Measurements from ENCODE around the gene TRPM1.

Gene TRPM1

GRCh38 chr15:31046759-31047359 lies 54.7 kb downstream of the TRPM1 start:
- DNase-seq = no peak

DNA sequence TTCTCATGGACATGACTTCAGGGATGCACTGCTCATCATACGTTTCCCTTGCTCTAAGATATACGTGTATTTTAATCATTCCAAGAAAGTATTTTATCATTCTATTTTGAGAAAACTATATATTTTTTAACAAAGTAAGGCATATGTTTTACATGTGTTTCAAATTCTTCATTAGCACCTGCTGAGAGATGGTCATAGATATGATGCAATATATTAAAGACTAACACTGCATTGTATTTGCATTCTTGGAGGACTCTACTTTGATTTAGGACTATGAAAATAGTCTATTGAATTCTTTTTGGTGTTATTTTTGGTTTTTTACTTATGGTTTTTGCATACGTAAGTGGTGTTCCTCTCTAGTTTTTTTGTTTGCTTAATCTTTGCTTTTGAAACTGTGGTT lies 55.9 kb downstream of the TRPM1 start:
- no peak for DNase-seq

DNA sequence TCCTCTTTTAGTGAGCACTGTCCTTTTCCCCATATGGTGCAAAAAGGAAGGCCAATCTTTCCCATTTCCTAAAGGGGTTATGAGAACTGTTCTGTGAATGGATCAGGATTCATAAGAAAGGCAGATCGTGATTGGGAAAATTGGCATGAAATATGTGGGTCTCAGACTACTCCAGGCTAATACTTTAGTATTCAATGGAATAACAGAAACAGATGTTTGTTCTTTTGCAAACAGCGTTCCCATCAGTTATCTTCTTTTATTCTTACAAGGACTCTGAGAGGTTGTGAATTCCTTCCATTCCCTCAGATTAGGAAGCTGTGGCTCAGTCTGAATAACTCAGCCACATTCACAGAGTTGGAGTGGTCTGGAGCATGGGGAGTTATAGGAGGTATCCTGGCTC lies 58.8 kb downstream of the TRPM1 start:
- no peak for DNase-seq

- no peak for DNase-seq
Measured at GRCh38 chr15:31041610-31042009, 59.9 kb downstream of the TRPM1 start.

DNA sequence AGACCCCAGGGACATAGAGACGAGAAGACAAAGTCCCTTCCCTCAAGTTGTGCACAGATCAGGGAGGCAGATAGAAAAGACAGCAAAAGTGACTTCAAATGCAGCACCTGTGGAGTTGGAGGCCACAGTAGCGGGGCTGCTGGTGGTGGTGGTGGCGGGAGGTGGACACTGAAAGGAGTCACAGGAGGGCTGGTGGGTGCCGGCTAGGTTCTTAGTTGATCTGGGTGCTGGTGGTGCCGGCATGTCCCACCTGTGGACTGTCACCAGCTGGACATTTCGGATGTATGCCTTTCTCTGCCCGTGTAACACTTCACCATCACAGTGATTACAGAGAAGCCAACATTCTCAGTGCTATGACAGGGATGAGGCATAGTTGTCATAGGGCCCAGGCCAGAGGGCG lies 60.9 kb downstream of the TRPM1 start:
- DNase-seq = no peak

GRCh38 chr15:31039961-31040360 lies 61.6 kb downstream of the TRPM1 start:
- no peak for DNase-seq

- no peak for DNase-seq
Measured at GRCh38 chr15:31037731-31038477, 63.6 kb downstream of the TRPM1 start.

DNA sequence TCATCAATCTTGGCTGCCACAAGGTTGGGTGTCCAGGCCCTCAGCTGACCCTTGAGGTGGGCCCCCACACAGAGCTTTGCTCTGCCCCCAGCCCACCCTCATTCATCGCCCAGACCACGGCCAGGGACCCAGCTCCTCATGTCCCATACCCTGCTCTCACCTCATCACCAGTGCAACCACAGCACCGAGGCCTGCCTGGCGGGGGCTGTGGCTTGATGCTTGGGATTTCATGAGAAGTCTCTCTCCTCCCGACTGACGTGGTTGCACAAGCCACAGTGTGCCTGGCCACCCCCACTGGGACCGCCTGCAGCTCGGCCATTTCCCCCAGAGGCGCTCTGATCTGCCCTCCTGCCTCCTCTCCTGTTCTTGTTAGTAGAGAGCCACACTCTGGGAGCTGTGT lies 64.7 kb downstream of the TRPM1 start:
- no peak for DNase-seq

DNA sequence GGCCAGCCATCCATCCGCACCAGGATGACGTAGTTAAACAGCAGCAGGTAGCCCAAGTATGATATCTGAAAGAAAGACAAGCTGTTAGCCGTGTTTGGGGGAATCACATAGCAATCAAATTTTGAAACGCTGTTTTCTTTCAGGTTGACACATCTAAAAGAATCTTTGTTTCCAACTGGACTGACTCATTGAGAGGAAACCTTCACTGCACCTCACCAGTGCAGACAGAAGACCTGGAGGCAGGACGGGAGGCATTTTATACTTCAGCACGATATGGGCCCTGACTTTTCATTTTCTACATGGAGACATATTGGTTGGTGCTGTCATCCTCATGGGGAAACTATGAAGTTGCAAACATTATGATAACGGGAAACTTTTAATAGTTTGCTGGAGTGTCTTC lies 65.9 kb downstream of the TRPM1 start:
- DNase-seq = no peak

DNA sequence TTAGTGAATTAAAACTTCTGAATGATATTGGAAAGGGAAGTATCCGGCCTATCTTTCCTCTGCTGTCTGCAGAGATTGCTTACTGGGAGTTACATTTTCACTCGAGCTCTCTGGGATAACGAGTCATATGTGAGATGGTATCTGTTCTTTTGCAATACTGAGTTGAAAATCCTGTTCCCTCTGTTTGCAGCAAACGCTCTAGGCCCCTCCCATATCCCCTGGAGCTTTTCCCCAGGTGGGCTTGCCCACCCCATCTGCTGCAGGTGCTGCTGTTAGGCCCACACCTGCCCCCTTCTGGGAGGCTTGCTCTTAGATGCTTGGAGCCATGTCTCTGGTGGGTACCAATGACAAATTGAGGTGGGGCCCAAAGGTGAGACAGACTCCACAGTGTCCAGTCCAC lies 67.4 kb downstream of the TRPM1 start:
- DNase-seq = no peak

- DNase-seq = no peak
Measured at GRCh38 chr15:31032961-31033371, 68.6 kb downstream of the TRPM1 start.

- DNase-seq = peak; percentile 61
Measured at GRCh38 chr15:31031471-31032067, 70.0 kb downstream of the TRPM1 start.

DNA sequence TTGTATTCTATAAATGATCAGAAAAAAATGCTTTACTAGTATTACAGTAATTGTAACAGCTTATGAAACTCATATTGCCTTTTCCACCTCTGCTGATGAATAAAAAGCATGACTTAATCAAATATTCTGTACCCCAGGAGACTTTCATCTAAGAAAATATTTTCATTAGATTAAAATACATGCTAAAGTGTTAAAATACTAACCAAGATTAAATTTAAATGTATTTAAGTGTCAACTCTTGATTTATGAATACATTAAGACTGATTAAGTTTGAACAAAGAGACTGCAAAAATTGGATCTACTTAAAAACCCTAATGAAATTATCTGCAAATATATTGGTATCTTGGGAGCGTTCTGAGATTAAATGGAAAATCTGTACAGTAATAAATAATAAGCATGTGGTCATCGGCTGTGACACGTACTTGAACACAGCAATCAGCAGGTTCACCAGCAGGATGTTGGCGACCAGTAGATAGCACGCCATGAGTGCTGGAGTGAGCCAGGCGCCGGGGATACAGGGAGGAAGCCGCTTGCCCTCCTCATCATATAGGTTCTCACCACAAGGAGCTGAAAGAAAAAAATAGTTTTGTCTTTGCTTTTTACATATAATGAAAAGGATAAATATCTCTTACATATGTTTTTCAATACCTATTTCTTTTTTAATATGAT lies 73.5 kb downstream of the TRPM1 start:
- no peak for DNase-seq

DNA sequence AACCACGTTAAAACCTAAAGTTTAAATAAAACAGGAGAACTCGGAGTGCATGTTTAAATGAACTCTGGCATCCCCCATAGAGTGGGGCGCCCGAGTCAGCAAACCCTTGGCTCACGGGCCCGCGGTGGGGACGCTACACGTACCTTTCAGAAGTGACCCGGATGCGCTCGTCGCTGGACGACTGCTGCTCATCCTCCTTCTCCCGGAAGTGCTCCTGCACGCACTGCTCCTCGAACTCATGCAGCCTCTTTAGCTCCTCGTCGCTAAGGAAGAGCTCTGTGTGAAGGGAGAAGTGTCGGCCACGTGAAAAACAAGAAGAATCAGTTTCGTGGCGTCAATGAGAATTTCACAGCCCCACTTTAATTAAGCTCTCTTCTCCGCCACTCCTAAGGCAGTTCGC lies 75.5 kb downstream of the TRPM1 start:
- no peak for DNase-seq

GRCh38 chr15:31024979-31025378 lies 76.5 kb downstream of the TRPM1 start:
- DNase-seq = no peak

GRCh38 chr15:31024330-31024729 lies 77.2 kb downstream of the TRPM1 start:
- DNase-seq = no peak

- no peak for DNase-seq
Measured at GRCh38 chr15:31023841-31024240, 77.7 kb downstream of the TRPM1 start.

DNA sequence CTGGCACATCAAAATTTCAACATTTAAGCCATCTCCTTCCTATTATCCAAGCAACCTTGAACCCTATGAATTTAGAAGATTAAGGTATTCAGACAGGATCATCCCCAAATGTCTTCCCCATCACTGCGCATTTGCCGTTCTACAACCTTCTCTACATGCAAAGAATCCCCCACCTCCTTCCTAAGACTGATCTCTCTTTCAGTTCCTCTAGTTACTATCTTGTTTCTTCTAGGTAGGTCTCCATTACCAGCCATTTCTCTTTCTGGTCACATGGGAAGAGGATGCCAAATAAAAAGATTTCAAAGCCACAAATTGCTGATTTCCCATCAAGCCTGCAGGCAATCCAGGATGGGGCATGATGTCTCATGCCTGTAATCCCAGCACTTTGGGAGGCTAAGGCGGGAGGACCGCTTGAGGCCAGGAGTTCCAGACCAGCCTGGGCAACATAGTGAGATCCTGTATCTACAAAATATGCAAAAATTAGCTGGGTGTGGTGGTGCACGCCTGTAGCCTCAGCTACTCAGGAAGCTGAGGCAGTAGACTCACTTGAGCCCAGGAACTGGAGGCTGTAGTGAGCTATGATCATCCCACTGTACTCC lies 80.4 kb downstream of the TRPM1 start:
- no peak for DNase-seq

DNA sequence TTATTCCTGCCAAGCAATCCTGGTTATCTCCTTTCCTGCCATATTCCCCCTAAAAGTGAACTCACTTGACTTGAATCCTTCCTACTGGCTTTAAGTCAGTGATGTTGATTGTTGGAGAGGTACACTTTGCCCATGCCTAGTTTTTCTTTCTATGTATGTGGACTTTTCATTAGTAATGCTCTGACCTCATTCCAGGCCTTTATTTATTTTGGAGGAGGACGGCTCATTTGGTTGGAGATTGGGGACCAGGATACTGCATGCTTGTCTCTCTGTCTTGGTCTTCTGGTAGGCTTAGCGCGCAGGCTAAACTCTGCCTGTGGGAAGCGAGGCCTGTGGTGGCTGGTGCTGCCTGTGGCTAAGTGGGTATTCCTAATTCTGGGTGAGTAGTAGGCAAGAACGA lies 81.0 kb downstream of the TRPM1 start:
- DNase-seq = no peak

DNA sequence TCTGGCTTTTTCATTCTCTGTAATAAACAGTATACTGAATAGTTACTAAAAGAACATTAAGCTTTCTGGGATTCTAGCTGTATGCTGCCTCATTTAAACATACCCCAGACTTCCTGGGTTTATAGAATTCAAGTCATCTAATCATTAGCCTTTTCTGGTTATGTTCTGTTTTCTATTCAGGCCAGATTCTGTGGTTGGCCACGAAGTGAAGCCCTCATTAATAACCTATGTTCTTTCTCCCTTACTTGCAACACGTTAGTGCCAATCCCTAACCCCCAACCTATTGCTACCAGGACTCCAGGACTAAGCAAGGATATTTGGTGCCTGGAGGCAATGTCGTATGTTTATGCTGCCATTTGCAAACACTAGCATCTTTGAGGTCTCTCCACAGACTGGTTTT lies 81.5 kb downstream of the TRPM1 start:
- DNase-seq = no peak

GRCh38 chr15:31017311-31017710 lies 84.2 kb downstream of the TRPM1 start:
- DNase-seq = no peak

- no peak for DNase-seq
Measured at GRCh38 chr15:31016446-31016915, 85.0 kb downstream of the TRPM1 start.

DNA sequence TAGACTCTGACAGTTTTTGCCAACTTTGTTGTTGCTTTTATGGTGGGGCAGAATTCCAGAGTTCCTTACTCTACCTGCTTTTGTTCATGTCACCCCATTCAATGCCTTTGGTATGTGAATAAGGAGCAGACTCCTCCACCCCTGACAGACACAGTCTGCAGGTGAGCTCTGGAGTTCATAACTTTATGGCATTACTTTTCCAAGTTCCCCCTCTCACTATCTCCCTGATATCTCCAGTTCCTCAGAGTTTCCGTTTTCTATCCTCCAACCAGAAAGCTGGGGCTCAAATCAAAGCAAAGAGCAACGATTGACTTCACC lies 87.0 kb downstream of the TRPM1 start:
- DNase-seq = no peak
